Measurements from ENCODE around the gene PLXNB2.

PLXNB2 gene

GRCh38 chr22:50262460-50262911 lies 45.0 kb downstream of the PLXNB2 start (continued):
- TF ChIP-seq BCL11A (tag by site-specific recombination; IDR thresholded peaks at IDR 0.05; ENCODE audit: low read depth) (no peak; the same call in 1 of the 2 replicates), ZBTB20 (tag by site-specific recombination; IDR thresholded peaks at IDR 0.05) (peak; percentile 98), ZNF580 (tag by site-specific recombination; IDR thresholded peaks at IDR 0.05) (no peak), ZNF202 (tag by site-specific recombination; IDR thresholded peaks at IDR 0.05; ENCODE audit: borderline replicate concordance) (no peak), KLF9 (tag by site-specific recombination; IDR thresholded peaks at IDR 0.05; ENCODE audit: low read depth) (peak; percentile 55; the same call in 1 of the 2 replicates), ZIC2 (tag by site-specific recombination; IDR thresholded peaks at IDR 0.05) (peak; percentile 73), ZNF274 (IDR thresholded peaks at IDR 0.05; ENCODE audit: low read length) (no peak), ZNF274 (tag by site-specific recombination; IDR thresholded peaks at IDR 0.05; ENCODE audit: borderline replicate concordance) (no peak), SP2 (tag by site-specific recombination; IDR thresholded peaks at IDR 0.05) (peak; percentile 12; the same call in 1 of the 2 replicates), ZBTB8A (tag by site-specific recombination; IDR thresholded peaks at IDR 0.05) (peak; percentile 64; the same call in 1 of the 2 replicates), ZSCAN23 (tag by site-specific recombination; IDR thresholded peaks at IDR 0.05) (no peak)
- TF ChIP-seq, protein P1, sequence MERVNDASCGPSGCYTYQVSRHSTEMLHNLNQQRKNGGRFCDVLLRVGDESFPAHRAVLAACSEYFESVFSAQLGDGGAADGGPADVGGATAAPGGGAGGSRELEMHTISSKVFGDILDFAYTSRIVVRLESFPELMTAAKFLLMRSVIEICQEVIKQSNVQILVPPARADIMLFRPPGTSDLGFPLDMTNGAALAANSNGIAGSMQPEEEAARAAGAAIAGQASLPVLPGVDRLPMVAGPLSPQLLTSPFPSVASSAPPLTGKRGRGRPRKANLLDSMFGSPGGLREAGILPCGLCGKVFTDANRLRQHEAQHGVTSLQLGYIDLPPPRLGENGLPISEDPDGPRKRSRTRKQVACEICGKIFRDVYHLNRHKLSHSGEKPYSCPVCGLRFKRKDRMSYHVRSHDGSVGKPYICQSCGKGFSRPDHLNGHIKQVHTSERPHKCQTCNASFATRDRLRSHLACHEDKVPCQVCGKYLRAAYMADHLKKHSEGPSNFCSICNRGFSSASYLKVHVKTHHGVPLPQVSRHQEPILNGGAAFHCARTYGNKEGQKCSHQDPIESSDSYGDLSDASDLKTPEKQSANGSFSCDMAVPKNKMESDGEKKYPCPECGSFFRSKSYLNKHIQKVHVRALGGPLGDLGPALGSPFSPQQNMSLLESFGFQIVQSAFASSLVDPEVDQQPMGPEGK (tag by site-specific recombination; IDR thresholded peaks at IDR 0.05) = peak; percentile 74
- TF ChIP-seq, protein P2, sequence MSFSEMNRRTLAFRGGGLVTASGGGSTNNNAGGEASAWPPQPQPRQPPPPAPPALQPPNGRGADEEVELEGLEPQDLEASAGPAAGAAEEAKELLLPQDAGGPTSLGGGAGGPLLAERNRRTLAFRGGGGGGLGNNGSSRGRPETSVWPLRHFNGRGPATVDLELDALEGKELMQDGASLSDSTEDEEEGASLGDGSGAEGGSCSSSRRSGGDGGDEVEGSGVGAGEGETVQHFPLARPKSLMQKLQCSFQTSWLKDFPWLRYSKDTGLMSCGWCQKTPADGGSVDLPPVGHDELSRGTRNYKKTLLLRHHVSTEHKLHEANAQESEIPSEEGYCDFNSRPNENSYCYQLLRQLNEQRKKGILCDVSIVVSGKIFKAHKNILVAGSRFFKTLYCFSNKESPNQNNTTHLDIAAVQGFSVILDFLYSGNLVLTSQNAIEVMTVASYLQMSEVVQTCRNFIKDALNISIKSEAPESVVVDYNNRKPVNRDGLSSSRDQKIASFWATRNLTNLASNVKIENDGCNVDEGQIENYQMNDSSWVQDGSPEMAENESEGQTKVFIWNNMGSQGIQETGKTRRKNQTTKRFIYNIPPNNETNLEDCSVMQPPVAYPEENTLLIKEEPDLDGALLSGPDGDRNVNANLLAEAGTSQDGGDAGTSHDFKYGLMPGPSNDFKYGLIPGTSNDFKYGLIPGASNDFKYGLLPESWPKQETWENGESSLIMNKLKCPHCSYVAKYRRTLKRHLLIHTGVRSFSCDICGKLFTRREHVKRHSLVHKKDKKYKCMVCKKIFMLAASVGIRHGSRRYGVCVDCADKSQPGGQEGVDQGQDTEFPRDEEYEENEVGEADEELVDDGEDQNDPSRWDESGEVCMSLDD (tag by site-specific recombination; IDR thresholded peaks at IDR 0.05) = peak; percentile 52; the same call in 1 of the 2 replicates

DNA sequence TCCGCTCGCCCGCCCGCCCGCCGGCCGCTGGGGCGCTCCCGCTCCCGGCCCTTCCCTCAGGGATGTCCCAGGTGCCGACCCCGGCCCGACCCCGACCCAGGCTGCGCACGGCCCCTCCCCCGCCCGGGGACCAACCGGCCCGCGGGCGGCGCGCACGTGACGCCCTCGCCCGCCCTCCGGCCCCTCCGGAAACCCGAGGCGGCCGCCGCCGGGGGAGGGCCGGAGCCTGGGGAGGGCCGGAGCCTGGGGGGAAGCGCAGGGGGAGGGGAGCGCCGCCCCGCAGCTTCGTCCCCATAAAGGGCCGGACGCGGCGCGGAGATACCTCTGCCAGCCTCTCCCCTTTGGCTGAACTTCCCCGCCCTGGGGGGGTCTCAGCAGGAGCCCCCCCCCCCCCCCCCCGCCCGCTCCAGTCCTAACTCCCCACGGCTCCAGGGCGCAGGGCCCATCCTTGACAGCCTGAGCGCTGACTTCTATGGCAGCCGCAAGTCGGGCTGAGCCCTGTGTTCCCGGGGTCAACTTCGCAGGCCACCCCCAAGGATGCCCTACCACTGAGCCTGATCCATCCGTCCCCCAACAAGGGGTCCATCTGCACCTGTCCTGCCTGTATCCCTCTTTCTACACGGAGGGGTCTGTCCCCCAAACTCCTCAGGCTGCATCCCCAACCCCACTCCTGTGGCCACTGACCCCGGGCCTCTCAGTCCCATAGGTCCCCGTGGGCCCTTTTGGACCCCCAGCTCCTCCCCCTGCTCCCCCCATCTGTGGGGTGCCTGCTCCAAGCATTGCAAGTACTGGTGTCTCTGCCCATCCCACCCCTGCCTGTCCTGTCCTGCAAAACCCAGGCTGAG lies 45.6 kb downstream of the PLXNB2 start, which contains the start of gene MAPK12:
MAPK12 (minus strand) TSS at position 69 of the 845 bp plus-strand sequence. CDS start 174 bp downstream, outside the sequence.
- Histone ChIP-seq H3K27ac (ENCODE audit: extremely low read depth, low read depth, low read length) (peak within 1 kb of the TSS; percentile 87; the same call in 1 of the 2 replicates), H3K4me1 (ENCODE audit: control insufficient read depth, insufficient read depth, low read length) (peaks cover 11% of the 10 kb centered on the region)
- POLR2A ChIA-PET = interaction anchor here (0.7 to 2.7 kb wide), 8 partner anchors 10 to 323 kb away, joined by 3 to 20 read pairs (median 4); partner anchors contain the start of gene HDAC10
- TF ChIP-seq, protein P2 (tag by site-specific recombination; IDR thresholded peaks at IDR 0.05) = peak; percentile 91
- TF ChIP-seq SP2 (tag by site-specific recombination; IDR thresholded peaks at IDR 0.05) = peak; percentile 29; the same call in 1 of the 2 replicates
- TF ChIP-seq, protein P3, sequence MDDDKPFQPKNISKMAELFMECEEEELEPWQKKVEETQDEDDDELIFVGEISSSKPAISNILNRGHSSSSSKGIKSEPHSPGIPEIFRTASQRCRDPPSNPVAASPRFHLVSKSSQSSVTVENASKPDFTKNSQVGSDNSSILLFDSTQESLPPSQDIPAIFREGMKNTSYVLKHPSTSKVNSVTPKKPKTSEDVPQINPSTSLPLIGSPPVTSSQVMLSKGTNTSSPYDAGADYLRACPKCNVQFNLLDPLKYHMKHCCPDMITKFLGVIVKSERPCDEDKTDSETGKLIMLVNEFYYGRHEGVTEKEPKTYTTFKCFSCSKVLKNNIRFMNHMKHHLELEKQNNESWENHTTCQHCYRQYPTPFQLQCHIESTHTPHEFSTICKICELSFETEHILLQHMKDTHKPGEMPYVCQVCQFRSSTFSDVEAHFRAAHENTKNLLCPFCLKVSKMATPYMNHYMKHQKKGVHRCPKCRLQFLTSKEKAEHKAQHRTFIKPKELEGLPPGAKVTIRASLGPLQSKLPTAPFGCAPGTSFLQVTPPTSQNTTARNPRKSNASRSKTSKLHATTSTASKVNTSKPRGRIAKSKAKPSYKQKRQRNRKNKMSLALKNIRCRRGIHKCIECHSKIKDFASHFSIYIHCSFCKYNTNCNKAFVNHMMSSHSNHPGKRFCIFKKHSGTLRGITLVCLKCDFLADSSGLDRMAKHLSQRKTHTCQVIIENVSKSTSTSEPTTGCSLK (tag by site-specific recombination; IDR thresholded peaks at IDR 0.05) = no peak
- peak; percentile 44; the same call in 1 of the 2 replicates for TF ChIP-seq KLF10 (tag by site-specific recombination; IDR thresholded peaks at IDR 0.05)
- no peak for TF ChIP-seq ZNF530 (tag by site-specific recombination; IDR thresholded peaks at IDR 0.05; ENCODE audit: low read depth)
- TF ChIP-seq, protein P4, sequence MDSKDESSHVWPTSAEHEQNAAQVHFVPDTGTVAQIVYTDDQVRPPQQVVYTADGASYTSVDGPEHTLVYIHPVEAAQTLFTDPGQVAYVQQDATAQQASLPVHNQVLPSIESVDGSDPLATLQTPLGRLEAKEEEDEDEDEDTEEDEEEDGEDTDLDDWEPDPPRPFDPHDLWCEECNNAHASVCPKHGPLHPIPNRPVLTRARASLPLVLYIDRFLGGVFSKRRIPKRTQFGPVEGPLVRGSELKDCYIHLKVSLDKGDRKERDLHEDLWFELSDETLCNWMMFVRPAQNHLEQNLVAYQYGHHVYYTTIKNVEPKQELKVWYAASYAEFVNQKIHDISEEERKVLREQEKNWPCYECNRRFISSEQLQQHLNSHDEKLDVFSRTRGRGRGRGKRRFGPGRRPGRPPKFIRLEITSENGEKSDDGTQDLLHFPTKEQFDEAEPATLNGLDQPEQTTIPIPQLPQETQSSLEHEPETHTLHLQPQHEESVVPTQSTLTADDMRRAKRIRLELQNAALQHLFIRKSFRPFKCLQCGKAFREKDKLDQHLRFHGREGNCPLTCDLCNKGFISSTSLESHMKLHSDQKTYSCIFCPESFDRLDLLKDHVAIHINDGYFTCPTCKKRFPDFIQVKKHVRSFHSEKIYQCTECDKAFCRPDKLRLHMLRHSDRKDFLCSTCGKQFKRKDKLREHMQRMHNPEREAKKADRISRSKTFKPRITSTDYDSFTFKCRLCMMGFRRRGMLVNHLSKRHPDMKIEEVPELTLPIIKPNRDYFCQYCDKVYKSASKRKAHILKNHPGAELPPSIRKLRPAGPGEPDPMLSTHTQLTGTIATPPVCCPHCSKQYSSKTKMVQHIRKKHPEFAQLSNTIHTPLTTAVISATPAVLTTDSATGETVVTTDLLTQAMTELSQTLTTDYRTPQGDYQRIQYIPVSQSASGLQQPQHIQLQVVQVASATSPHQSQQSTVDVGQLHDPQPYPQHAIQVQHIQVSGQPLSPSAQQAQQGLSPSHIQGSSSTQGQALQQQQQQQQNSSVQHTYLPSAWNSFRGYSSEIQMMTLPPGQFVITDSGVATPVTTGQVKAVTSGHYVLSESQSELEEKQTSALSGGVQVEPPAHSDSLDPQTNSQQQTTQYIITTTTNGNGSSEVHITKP (tag by site-specific recombination; IDR thresholded peaks at IDR 0.05) = peak; percentile 68

More for the DNA sequence above, 45.6 kb downstream of the PLXNB2 start, which contains the start of gene MAPK12:
- H3K4me3 ChIP-seq (ENCODE audit: low read depth, low read length) = peak within 1 kb of the TSS; percentile 59
- peaks cover 0 to 27% of the 10 kb centered on the region in 2 experiments; a peak in 2 of 3 replicates for H3K36me3 ChIP-seq (ENCODE audit: control insufficient read depth in 2 of 2, insufficient read depth in 1 of 2, low read length in 2 of 2)
- CTCF ChIA-PET = interaction anchor here (0.6 to 2.8 kb wide), 6 partner anchors 10 to 236 kb away, joined by 3 to 10 read pairs (median 4); no protein-coding TSS in a partner anchor
- H3K9me3 ChIP-seq (ENCODE audit: control insufficient read depth, insufficient read depth, low read depth, low read length) = no peaks in the 10 kb centered on the region

Measured in HEK293 (cell line).